Embryonic facial prominence (tissue), 1 donor: ENCODE measurements around the gene NIPAL4.
"Not testable (repeated sequence)": the region's sequence is repeated elsewhere in the genome, so short reads cannot be mapped to it uniquely, and the experiment has no call there.

Experiments
- DNase-seq: peaks from one replicate; pipeline ENCODE4 v3.0.0-alpha.2; 2016; ENCODE audit errors: extremely low spot score

The NIPAL4 gene

DNA sequence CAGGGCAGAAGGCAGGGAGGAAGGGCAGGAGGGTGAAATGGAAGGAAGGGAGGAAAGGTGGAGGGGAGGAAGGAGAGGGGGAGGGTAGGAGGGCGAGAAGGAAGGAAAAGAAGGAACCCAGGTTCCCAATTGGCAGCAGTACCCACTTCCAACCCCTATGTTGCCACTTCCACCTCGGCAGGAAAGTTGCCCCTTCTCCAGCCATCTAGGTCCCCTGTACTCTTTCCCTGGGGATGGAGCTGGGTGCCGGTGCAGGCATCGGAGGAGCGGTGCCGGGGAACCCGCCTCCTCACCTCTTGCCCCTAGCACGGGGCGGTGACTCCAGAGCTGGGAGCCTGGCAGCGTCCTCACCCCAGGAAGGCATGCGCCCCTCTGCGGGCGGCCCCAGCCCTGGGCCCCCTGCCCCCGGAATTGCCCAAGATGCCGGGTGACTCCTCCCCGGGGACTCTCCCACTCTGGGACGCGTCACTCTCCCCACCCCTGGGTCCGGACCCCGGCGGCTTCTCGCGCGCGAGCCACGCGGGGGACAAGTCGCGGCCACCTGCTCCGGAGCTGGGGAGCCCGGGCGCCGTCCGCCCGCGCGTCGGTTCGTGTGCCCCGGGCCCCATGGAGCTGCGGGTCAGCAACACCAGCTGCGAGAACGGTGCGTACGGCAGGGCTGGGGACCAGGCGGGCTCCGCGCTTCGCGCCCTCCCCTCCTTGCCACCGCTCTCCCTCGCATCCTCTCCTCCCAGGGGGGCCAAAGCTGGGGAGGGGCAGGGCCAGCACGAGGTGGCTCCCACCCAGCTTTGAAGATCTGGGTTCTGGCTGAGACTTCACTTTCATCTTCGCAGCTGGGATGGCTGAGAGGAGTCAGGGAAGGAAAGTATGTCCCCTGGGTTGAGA lies at the start of gene NIPAL4:
TSS of gene NIPAL4 (plus strand) at position 499 of the 885 bp plus-strand sequence. CDS start at position 607, 108 bp downstream.
- DNase-seq = no peak

DNA sequence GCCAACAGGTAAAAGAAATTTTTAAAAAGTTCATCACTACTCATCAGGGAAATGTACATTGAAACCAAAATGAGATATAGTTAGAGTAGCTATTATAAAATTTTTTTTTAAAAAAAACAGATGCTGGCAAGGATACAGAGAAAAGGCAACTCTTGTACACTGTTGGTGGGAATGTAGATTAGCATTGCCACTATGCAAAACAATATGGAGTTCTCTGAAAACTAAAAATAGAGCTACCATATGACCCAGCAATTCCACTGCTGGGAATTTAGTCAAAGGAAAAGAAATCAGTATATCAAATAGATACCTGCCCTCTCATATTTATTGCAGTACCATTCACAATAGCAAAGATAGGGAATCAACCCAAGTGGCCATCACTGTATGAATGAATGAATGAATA lies 44.2 kb upstream of the NIPAL4 start:
- DNase-seq = no peak

DNA sequence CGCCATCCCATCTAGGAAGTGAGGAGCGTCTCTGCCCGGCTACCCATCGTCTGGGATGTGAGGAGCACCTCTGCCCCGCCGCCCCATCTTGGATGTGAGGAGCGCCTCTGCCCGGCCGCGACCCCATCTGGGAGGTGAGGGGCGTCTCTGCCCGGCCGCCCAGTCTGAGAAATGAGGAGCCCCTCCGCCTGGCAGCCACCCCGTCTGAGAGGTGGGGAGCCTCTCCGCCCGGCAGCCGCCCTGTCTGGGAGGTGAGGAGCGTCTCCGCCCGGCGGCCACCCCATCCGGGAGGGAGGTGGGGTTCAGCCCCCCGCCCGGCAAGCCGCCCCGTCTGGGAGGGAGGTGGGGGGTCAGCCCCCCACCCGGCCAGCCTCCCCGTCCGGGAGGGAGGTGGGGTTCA lies 40.5 kb upstream of the NIPAL4 start:
- DNase-seq = not testable (repeated sequence)

DNA sequence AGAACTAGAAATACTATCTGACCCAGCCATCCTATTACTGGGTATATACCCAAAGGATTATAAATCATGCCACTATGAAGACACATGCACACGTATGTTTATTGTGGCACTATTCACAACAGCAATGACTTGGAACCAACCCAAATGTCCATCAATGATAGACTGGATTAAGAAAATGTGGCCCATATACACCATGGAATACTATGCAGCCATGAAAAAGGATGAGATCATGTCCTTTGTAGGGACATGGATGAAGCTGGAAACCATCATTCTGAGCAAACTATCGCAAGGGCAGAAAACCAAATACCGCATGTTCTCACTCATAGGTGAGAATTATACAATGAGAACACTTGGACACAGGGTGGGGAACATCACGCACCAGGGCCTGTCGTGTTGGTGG lies 30.1 kb upstream of the NIPAL4 start:
- not testable (repeated sequence) for DNase-seq

DNA sequence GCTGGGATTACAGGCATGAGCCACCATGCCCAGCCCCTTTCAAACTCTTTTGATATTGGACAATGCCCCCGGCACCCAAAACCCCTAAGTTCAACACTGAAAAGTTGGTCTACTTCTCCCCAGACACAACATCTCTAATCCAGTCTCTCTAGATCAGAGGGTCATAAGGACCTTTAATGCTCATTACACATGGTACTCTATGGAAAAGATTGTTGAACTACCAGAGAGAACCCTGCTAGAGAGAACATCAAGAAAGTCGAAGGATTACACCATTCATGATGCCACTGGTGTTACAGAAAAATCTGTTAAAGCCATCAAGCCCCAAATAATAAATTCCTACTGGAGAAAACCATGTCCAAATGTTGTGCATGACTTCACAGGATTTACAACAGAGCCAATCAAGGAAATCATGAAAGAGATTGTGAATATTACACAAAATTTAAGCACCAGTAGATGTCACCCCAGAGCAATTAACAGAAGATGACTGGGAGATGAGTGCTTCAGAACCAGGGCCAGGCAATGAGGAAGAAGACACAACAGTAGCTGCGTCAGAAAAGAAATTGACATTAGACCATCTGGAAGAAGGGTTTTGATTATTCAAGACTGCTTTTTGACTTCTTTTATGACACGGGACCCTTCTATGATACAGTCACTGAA lies 28.3 kb upstream of the NIPAL4 start:
- DNase-seq = no peak

DNA sequence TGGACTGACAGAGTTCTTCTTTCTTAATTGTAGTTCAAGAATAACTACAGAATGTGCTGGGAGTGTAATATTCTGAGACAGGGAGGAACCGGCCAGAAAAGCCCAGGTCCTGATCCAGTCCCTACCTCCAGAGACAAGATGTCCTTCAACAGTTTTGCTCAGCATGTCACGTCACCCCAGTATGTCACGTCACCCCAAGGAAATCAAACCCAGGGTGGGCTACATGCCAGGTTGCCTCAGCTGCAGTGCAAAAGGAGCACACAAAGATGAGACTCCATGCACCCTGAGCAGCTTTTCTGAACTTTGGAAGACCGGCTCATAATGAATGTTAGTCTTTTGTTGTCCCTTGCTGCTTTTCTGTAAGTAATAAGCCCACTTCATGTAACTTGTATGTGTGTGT lies 25.9 kb upstream of the NIPAL4 start:
- no peak for DNase-seq

DNA sequence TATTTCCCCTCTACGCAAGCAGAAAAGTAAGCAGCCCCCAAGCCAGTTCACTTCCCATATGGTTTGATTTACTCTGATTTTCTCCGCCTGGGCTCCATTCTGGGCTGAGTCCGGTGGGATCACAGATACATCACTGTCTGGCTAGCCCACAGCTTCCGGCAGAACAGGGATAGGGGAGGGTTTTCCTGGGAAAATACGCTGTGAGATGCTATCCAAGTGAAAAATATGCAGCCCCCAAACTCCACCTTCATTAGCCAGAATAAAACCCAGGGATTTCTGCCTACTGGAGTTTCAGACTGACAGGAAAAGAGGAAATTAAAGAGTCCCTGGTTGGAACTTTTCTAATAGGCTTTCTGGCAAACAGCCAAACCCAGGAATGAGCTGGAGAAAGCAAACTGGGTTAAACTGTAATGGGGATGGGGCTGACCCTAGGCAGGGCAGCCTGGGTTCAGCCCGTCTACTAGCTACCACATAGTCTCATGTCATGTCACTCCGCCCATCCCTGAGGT lies 16.9 kb upstream of the NIPAL4 start:
- peak; percentile 68 for DNase-seq

DNA sequence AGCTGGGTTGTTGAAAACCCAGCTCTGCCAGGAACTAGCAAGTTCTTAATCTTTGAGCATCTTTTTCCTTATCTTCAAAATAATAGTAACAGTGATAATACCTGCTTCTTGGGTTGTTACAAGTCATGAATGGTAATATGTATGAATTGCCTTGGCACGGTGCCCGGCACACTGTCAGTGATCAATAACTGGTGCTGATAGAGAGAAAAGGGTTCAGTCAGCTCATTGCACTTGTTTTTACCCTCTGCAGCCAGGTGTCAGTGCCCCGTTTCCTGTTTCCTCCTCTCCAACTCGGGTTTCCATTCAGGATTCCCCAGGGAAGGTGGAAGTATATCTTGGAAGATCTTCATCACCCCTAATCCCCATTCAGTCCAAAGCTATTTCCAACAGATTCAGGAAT lies 15.8 kb upstream of the NIPAL4 start:
- no peak for DNase-seq

DNA sequence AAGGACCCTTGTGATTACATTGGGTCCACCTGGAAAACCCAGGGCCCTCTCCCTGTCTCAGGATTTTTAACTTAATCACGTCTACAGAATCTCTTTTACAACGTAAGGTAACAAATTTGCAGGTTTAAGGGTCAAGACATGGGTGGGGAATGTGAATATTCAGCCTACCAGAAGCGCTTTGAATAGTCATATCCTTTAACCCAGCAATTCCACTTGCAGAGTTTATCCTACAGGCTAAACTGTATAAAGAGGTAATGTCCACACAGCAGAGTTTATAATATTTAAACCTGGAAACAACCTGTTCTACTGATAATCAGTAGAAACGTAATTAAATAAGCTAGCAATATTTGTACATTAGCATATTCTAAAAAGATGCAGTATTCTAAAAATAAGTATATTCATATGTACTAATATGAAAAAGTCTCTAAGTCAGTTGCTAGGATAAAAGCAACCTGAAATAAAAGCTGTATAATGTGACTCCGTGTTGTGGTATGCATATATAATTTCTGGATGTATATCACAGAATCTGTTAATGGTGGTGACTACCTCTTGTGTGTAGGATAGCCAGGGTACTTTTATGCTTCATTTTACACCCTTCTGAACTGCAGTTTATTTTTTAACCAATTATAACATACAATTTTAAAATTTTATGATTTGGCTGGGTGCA lies 14.1 kb upstream of the NIPAL4 start:
- no peak for DNase-seq

DNA sequence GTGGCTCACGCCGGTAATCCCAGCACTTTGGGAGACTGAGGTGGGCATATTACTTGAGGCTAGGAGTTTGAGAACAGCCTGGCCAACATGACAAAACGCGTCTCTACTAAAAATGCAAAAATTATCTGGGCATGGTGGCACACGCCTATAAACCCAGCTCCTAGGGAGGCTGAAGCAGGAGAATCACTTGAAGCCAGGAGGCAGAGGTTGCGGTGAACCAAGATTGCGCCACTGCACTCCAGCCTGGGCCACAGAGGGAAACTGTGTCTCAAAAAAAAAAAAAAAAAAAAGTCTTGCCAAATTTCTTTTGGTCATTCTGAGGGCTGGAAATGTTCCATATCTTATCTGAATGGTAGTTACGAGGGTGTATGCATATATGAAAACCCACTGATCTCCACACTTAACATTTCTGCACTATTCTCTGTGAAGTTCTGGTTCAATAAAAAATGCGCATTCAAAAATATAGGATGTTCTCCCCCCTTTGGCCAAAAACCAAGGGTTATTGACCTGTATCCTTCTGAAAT lies 13.5 kb upstream of the NIPAL4 start:
- no peak for DNase-seq

DNA sequence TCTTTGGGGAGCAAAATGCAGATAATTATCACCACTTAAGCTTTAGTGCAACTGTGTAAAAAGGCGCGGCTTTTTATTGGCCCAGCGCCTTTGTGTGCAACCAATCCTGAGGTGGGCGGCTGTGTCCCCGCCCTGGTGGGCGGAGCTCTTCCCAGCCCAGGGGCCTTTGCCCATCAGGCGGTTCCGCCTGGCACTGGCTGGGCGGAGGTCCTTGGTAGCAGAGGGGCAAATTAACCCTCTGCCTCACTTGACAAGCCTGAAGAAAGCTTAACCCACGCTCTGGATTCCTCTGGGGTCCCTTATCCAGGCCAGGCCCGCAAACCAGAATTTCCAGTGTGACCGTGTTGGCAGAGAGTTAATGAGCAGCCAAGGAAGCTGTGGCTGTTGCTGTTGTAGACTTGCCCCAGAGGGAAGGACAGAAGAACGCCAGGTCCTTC lies 12.8 kb upstream of the NIPAL4 start:
- no peak for DNase-seq

DNA sequence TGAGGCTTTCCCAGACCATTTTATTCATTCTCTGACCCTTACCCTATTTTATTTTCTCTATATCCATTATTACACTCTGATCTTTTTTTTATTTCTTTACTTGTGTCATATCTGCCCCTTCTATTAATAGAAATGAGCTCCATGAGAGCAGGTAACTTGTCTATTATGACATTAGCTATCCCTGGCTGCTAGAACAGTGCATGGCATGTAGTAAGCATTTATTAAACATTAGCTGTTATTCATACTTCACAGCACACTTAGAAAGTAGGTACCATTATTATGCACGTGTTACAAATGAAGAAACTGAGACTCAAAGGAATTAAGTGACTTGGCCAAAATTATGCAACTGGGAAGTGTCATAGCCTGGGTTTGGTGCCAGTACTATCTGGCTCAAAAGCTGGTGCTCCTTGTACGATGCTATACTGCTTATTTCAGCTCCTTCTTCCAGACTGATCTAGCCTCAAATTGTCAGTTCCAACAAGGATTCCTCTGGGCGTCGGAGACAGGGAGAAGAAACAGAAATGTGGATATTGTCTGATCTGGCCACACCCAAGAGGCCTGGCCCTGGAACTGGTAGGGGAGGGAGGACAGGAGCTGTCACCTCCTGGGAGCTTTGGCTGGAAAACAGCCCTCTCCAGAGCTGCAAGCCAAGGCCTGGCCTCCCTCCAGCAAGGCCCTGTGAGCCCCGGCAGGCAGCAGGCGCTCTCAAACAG lies 10.8 kb upstream of the NIPAL4 start:
- no peak for DNase-seq

DNA sequence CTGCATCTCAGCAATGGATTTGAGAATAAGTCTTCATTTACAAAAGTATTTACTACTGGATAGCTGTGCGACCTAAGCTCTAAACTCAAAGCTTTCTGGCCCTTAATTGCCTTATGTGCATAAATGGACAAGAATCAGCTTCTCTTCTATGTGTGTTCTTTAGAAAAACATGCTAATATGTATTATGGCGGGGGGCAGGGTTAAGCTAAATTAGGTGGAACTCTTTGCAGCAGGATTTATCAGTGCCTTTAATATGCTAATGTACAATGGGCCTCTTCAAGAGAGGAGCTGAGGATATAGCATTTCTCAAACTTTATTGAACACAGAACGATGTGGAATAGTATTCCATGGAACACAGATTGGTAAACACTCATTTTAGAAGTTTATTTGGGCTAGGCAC lies 10.0 kb upstream of the NIPAL4 start:
- DNase-seq = no peak

DNA sequence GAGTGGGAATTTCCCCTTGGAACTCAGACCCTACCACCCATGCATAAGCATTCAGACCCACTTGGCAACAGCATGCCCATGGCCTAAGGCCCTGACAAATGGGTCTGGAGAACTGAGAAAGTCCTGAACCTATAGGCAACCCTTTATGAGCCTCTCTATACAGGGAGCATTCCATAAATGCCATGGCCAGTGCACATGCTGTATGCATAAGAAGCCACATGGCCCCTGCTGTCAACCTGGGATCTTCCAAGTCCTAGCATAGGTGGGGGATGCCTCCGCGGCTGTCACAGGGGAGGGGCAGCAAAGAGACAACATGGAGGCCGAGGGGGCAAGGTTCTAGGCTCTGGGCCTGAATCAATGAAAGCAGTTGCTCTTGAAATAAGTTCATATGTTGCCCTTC lies 8.2 kb upstream of the NIPAL4 start:
- DNase-seq = no peak

DNA sequence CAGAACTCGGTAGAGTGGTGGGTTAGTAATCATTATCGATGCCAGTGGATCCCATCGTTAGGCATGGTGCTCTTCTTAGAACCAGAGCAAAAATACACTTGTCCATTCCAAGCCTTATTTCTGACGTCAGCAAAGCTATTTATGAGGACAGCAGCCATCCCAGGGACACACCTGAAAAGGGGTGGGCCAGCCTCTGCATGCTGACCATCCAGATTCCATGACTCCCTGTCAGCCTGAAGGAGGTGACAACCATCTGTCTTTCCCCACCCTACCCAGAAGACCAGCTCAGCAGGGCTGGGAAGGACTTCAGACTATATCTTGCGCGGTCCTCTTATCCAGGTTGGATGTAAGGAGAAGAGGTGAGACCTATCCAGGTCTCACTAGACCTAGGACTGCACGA lies 5.7 kb upstream of the NIPAL4 start:
- DNase-seq = no peak

DNA sequence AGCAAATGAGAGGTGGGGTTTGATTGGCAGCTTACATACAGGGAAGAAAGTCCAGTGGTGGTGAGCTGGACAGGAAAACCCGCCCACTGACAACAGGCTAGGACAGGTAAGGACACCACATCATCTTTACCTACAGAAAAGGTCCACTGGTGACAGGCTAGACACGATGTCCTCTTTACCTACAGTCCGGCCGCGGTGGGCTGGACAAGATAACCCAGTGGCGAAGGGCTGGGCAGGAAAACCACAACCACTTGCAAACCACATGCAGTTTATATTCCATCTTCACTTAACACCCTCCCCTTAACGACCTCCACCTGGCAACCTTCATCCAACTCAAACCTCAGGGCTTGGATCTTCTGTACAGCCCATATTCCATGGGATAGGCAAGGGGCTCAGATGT lies 5.0 kb upstream of the NIPAL4 start:
- DNase-seq = no peak

DNA sequence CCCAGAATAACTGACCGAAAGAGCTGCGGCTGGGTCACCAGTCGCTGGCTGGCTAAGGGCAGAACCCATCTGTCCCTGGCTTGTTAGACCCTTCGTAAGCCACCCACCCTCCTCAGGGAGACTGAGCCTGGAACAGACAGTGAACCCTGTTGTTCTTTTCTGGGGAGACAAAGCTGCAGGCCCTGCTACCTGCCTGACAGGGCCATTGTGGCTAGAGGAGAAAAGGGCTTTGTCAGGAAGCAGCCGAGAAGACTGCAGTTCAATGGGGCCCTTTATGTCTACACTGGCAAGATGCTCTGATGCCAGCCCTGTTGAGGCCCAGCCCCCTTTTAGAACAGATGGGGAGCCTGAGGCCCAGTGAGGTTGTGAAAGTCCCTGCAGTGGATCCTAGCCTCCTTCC lies 3.7 kb upstream of the NIPAL4 start:
- DNase-seq = no peak

DNA sequence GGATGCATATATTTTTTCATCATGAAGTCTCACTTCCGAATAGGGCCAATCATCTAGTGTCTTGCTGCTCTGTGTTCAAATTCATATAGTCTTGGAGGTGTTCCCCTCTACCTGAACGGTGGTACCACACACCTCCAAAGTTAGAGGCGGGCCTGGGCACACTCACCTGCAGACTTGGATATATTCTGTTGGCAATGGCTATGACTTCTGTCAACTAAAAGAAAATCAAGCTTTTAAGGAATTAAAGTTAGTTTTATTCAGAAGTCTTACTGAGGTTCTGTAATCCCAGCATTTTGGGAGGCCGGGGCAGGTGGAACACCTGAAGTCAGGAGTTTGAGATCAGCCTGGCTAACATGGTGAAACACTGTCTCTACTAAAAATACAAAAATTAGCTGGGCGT lies 2.6 kb upstream of the NIPAL4 start:
- no peak for DNase-seq

DNA sequence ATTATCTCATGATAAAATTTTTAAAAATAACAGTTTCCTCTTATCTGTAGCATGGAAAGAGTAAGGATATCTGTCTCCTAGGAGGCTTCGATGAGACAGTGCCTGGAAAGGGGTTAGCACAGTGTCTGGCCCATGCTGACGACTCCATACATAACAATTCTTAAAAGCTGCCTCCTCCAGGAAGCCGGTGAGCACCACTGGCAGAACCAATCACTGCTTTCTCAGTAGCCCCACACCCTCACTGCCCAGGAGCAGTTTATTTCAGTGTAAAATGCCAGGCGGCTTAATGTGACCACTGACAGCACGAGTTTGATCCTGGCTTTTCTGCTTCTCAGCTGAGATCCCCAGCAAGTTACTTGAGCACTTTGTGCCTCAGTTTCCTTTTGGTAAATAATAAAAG lies 1.2 kb upstream of the NIPAL4 start:
- DNase-seq = no peak

DNA sequence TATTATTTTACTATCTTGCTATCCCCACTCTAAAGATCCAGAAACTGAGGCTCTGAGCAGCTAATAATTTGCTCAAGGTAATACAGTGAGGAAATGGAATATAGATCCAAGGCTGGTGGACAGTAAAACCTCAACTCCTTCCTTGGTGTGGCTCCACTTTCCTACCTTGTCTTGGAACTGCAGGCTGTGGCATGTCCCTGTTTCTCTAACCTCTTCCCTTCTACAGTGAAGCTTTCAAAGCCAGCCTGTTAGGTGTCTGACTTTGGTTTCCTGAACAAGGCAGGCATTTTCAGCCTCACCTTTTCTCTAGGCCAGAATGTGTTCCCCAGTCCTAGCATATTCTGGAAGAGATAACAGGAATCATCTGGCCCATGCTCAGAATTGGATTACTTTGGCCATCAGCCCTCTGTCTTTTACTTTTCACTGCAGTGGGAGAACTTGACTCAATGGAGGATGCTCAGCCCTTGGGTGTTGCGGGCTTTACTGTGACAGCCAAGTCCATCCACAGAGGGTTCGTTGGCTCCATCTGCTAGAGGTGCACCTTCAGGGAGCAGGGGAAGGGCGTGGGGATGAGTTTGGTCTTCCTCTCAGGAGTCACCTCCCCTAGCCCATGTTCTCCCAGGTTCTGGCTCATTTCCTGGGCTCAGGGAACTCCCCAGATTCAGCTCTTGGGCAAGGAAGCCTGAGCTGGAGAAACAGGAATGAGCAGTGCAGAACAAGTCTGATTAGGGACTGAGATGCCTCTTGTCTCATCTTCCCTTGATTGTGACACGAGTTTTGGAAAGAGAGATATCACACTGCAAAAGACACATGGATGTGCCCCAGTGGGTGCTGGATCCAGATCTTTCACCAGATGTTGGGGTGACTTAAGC lies 1.1 kb downstream of the NIPAL4 start:
- no peak for DNase-seq

DNA sequence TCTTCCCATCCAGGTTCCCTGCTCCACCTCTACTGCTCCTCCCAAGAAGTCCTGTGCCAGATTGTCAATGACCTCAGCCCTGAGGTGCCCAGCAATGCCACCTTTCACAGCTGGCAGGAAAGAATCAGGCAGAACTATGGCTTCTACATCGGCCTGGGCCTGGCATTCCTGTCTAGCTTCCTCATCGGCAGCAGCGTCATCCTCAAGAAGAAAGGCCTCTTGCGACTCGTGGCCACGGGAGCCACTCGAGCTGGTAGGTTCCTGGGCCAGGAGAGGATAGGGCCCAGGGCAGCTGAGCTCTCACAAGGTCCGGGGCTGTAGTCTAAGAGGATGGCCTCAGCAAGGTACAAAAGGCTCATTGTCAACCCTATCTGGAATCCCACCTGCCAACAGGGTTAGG lies 3.1 kb downstream of the NIPAL4 start:
- DNase-seq = no peak
